GM10266 (cell line): ENCODE results near the gene FAHD2A.

Experiments
- DNase-seq: peaks from one replicate; pipeline ENCODE4 v3.0.0; 2012; ENCODE audit errors: extremely low spot score
- TF ChIP-seq, protein P1 (sequence below): IDR thresholded peaks from 2 replicates; pipeline ENCODE4 v1.5.1; 2012; ENCODE audit warnings: mild to moderate bottlenecking, low read depth; ENCODE audit not compliant: control insufficient read depth, insufficient read depth; ENCODE audit errors: missing control alignments

FAHD2A gene

DNA sequence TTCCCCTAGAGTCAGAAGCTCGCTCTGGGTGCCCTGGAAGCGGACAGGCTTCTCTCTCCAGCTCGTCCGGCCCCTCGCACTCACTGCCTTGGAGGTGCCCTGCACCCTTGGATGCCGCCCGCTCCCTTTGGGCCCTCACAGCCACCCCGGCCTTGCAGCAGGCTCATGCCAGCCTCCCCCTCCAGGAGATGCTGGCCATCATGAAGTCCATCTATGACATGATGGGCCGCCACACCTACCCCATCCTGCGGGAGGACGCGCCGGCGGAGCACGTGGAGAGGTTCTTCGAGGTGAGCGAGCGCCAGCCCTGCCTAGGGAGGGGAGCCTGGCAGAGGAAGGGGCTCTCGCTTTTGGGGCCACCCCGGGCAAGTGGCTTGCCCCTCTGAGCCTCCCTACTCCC, 20.3 kb upstream of the FAHD2A start:
- DNase-seq: no peak
- TF ChIP-seq, protein P1, sequence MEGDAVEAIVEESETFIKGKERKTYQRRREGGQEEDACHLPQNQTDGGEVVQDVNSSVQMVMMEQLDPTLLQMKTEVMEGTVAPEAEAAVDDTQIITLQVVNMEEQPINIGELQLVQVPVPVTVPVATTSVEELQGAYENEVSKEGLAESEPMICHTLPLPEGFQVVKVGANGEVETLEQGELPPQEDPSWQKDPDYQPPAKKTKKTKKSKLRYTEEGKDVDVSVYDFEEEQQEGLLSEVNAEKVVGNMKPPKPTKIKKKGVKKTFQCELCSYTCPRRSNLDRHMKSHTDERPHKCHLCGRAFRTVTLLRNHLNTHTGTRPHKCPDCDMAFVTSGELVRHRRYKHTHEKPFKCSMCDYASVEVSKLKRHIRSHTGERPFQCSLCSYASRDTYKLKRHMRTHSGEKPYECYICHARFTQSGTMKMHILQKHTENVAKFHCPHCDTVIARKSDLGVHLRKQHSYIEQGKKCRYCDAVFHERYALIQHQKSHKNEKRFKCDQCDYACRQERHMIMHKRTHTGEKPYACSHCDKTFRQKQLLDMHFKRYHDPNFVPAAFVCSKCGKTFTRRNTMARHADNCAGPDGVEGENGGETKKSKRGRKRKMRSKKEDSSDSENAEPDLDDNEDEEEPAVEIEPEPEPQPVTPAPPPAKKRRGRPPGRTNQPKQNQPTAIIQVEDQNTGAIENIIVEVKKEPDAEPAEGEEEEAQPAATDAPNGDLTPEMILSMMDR: no peak

DNA sequence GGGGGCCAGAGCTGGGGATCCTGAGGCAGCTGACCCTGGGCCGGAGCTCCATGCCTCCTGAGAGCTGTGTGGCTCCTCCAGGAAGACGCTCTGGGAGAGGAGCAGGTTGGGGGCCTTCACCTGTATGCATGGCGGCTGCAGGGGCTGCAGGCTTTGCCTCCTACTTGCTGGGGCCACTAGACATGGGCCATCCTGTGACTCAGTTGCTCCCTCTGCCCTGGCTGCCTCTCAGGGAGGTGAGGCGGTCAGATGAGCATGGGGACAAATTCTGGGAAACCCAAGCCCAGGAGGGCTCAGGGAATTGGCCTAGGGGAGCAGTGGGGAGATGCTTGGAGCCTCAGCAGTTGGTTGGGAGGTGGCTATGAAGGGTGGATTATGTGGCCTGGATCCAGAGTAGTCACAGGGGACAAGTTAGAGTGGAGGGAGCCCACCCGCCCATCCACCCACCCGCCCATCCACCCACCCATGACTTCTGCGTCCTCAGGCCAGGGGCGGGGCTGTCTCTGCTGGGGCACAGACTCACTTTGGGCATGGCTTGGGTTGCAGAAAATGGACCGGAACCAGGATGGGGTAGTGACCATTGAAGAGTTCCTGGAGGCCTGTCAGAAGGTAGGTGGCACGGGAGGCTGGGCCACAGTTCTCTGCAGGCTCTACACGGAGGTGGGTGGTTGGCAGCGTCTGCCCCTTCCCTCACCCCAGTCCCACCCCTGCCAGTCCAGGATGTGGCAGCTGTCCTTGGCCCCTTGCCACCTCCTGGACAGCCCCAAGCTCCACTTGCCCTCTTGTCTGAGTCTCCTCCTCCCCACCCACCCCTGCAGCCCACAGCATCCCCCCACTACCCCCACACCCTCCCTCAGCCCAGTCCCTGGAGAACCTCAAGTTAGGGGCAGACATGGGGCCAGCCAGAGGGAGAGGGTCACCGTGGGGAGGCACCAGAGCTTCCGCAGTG, 19.5 kb upstream of the FAHD2A start:
- TF ChIP-seq, protein P1: no peak

DNA sequence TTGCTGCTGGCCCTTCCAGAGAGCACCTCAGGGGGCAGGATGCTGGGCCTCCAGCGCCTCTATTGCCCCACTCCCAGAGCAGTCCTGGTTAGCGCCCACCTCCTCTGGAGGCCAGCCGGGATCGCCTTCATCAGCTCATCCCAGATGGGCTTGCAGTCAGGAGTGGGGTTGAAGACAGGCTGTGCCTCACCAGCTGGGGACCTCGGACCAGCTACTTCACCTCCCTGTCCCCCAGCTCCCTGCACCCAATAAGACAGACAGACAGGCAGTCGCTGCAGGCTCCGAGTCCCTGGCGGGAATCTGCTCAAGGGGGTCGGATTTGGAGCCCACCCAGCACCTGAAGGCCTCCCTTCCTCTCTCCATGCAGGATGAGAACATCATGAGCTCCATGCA, 18.9 kb upstream of the FAHD2A start:
- TF ChIP-seq, protein P1: no peak

More for the DNA sequence above, 19.5 kb upstream of the FAHD2A start:
- no peak for DNase-seq

DNA sequence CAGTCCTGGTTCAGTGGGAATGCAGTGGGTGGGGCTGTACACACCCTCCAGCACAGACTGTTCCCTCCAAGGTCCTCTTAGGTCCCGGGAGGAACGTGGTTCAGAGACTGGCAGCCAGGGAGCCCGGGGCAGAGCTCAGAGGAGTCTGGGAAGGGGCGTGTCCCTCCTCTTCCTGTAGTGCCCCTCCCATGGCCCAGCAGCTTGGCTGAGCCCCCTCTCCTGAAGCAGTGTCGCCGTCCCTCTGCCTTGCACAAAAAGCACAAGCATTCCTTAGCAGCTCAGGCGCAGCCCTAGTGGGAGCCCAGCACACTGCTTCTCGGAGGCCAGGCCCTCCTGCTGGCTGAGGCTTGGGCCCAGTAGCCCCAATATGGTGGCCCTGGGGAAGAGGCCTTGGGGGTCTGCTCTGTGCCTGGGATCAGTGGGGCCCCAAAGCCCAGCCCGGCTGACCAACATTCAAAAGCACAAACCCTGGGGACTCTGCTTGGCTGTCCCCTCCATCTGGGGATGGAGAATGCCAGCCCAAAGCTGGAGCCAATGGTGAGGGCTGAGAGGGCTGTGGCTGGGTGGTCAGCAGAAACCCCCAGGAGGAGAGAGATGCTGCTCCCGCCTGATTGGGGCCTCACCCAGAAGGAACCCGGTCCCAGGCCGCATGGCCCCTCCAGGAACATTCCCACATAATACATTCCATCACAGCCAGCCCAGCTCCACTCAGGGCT, 17.5 kb upstream of the FAHD2A start:
- TF ChIP-seq, protein P1: no peak
- no peak for DNase-seq

More for the DNA sequence above, 18.9 kb upstream of the FAHD2A start:
- DNase-seq: no peak

DNA sequence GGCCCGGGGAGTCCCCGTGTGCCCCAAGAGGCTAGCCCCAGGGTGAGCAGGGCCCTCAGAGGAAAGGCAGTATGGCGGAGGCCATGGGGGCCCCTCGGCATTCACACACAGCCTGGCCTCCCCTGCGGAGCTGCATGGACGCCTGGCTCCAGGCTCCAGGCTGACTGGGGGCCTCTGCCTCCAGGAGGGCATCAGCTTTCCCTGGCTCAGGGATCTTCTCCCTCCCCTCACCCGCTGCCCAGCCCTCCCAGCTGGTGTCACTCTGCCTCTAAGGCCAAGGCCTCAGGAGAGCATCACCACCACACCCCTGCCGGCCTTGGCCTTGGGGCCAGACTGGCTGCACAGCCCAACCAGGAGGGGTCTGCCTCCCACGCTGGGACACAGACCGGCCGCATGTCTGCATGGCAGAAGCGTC, 16.9 kb upstream of the FAHD2A start:
- TF ChIP-seq, protein P1: no peak
- DNase-seq: no peak

DNA sequence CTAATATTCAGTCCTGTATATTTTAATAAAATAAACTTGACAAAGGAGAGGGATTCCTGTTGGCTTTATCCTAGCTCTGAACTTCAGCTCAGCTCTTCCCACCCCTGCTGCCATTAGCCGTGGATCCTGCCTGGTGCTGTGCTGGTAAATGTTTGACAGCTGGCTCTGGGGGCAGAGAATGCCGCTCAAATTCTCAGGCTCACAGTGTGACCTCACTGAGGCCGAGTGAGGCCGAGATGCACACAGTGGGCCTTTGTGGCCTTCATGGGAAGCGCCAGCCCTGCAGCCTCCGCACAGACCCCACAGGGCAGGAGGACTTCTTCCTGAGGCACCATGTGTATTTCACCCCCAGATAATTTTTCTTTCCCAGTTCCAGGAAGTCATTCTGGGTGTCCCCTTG, 16.5 kb upstream of the FAHD2A start:
- TF ChIP-seq, protein P1: no peak
- DNase-seq: no peak
